Ectodermal cell (in vitro differentiated cells): Measurements from ENCODE around the gene EFNA2.

Experiments
- H3K27ac ChIP-seq: 2 replicates; pipeline ENCODE4 v1.7.0; 2013; ENCODE audit warnings: mild to moderate bottlenecking, low read depth, low read length; ENCODE audit not compliant: insufficient read depth, poor library complexity, severe bottlenecking
- H3K27me3 ChIP-seq: 2 replicates; pipeline ENCODE4 v1.7.0; 2013; ENCODE audit warnings: mild to moderate bottlenecking, low read length; ENCODE audit not compliant: insufficient read depth, control insufficient read depth, poor library complexity, severe bottlenecking
- H3K36me3 ChIP-seq: one replicate; pipeline ENCODE4 v1.7.0; 2013; ENCODE audit warnings: low read length; ENCODE audit not compliant: control insufficient read depth, insufficient read depth
- H3K4me1 ChIP-seq: one replicate; pipeline ENCODE4 v1.7.0; 2013; ENCODE audit warnings: low read length; ENCODE audit not compliant: control insufficient read depth, insufficient read depth
- H3K4me3 ChIP-seq: 2 replicates; pipeline ENCODE4 v1.7.0; 2013; ENCODE audit warnings: low read depth, low read length, control low read depth; ENCODE audit not compliant: insufficient read depth
- H3K9me3 ChIP-seq: 2 replicates; pipeline ENCODE4 v1.7.0; 2013; ENCODE audit warnings: mild to moderate bottlenecking, low read length, moderate library complexity; ENCODE audit not compliant: control insufficient read depth
- WGBS, 2 experiments: methylation state at CpG; one replicate each; pipeline ENCODE4 v1.1.7; 2013; ENCODE audit warnings: missing lambda C conversion rate in 2 of 2; 5-methylcytosine and 5-hydroxymethylcytosine counted together

EFNA2 gene

GRCh38 chr19:1349211-1349610, 63.5 kb downstream of the EFNA2 start:
- Histone ChIP-seq H3K4me3 (no peak overlapping the region), H3K27ac (no peak overlapping the region), H3K27me3 (no peaks in the 10 kb centered on the region), H3K9me3 (no peaks in the 10 kb centered on the region), H3K36me3 (no peaks in the 10 kb centered on the region), H3K4me1 (no peaks in the 10 kb centered on the region)
- 92 to 93% methylated on average over 18 of the region's 18 CpGs for WGBS, 2 experiments

DNA sequence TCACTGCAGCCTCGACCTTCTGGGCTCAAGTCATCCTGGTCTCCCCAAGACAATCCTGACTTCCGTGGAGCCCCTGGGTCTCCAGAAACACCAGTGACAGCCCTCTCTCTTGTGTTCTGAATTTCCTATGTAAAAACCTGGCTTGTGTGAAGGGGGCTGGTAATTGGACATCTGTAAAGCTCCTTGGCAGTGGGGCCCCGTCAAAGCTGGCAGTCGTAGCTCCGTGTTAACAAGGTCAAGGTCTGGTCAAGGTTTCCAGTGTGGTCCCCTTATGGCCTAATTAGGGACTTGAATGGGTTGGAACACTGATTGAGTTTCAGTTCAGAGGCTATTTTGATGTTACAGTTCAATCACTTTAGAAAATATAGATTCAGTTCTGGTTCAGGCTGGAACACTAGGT, 65.2 kb downstream of the EFNA2 start:
- 85 to 87% methylated on average over 5 of the region's 5 CpGs for WGBS, 2 experiments

More for the DNA sequence above, 65.2 kb downstream of the EFNA2 start:
- Histone ChIP-seq H3K4me3 (no peak overlapping the region), H3K9me3 (no peaks in the 10 kb centered on the region), H3K4me1 (no peaks in the 10 kb centered on the region), H3K27me3 (no peaks in the 10 kb centered on the region), H3K27ac (no peak overlapping the region), H3K36me3 (no peaks in the 10 kb centered on the region)
